ENCODE measurements around the gene RPL37A.

RPL37A gene

GRCh38 chr2:216551234-216552068 is 52.8 kb downstream of the RPL37A start:
- DNase-seq, result no peak

GRCh38 chr2:216553093-216553478 is 54.4 kb downstream of the RPL37A start:
- DNase-seq, result no peak
